ENCODE results near the gene PDS5A. TPM values are rescaled to one million over a fixed set of nuclear protein-coding genes. Genes with fewer than 3 reads are reported as not detected.

Gene PDS5A
- total and polyA plus RNA-seq, 2 of the 13 experiments (the other 11 are each of a cell fraction or from before 2014, with no cell fraction given) = 31.8 to 57.0 TPM

DNA sequence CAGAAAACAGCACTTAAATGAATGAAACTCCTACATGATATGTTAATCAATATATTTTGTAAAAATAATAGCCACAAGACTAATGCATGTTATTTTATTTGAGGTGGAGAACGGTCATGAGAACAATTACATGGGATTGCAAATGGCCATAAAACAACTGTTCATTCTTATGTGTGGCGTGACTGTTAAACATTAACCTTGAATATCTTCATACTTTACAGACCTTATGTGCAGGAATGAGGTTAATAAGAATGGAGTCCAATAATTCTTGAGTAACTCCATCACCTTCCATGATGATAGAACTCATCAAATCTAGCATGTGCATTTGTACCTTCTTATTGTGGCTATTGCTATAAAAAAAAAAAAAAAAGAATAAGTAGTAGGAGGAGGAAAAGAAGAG is 55.3 kb downstream of the PDS5A start:
- DNase-seq (ENCODE audit: low spot score) (no peak), FAIRE-seq (no peak), ATAC-seq (no peak)
- Histone ChIP-seq H3K27ac (ENCODE audit: extremely low read length, insufficient read depth, low read length) (no peak overlapping the region), H3K36me3 (replicated peaks in 1 of 2; ENCODE audit: control insufficient read depth in 1 of 2, insufficient read depth in 2 of 2, low read length in 2 of 2) (peaks cover 3 to 40% of the 10 kb centered on the region in 2 experiments; a peak in 4 of 5 replicates), H3K79me2 (ENCODE audit: insufficient read depth, low read length) (no peaks in the 10 kb centered on the region), H3K4me3 (replicated peaks in 1 of 3; ENCODE audit: insufficient read depth in 1 of 3, low read depth in 2 of 3, low read length in 3 of 3) (no peak overlapping the region), H3K9me3 (ENCODE audit: low read length) (no peaks in the 10 kb centered on the region), H3K27me3 (ENCODE audit: control insufficient read depth in 1 of 2, insufficient read depth in 2 of 2, low read length in 2 of 2) (no peaks in the 10 kb centered on the region), H3K9ac (ENCODE audit: insufficient read depth, low read depth, low read length) (no peak overlapping the region), H2AFZ (ENCODE audit: low read length) (no peak overlapping the region), H3K4me1 (ENCODE audit: insufficient read depth, low read length) (no peaks in the 10 kb centered on the region), H4K20me1 (ENCODE audit: insufficient read depth, low read length) (no peaks in the 10 kb centered on the region), H3K4me2 (ENCODE audit: low read depth, low read length) (no peak overlapping the region)
- WGBS (ENCODE audit: low lambda C conversion rate) = 96% methylated on average over 2 of the region's 2 CpGs
- POLR2A ChIA-PET = no interaction called here
- intact Hi-C loops (cut with micrococcal nuclease; ENCODE audit: unreplicated experiment) (loop anchor here (10.0 kb wide), 1 partner anchor 52 kb away; the partner anchor contains the start of gene PDS5A), in situ Hi-C loops (cut with HindIII; ENCODE audit: extremely low pct_ligation_motif_present, low pct_unique_long_range_greater_than_20kb) (no loop called here)
- BruUV-seq (replicated peaks) = no TSS peak
- CTCF ChIA-PET (ENCODE audit: low intra/inter-chr PET ratio, low total read pairs) = no interaction called here
- TF ChIP-seq ZNF589 (CRISPR knock-in tag; conservative IDR thresholded peaks at IDR 0.05) (no peak), PLRG1 (conservative IDR thresholded peaks at IDR 0.05) (no peak), ZBTB21 (CRISPR knock-in tag; IDR thresholded peaks at IDR 0.05) (no peak), ELF3 (CRISPR knock-in tag; IDR thresholded peaks at IDR 0.05) (no peak), ZNF382 (CRISPR knock-in tag; IDR thresholded peaks at IDR 0.05; ENCODE audit: borderline replicate concordance) (no peak), ZSCAN21 (CRISPR knock-in tag; IDR thresholded peaks at IDR 0.05; ENCODE audit: borderline replicate concordance) (no peak), SETDB1 (CRISPR knock-in tag; IDR thresholded peaks at IDR 0.05; ENCODE audit: borderline replicate concordance) (no peak), TEAD3 (CRISPR knock-in tag; optimal IDR thresholded peaks at IDR 0.05; ENCODE audit: borderline replicate concordance) (no peak), ZNF33A (CRISPR knock-in tag; IDR thresholded peaks at IDR 0.05; ENCODE audit: borderline replicate concordance) (no peak)
- TF ChIP-seq, protein P1, sequence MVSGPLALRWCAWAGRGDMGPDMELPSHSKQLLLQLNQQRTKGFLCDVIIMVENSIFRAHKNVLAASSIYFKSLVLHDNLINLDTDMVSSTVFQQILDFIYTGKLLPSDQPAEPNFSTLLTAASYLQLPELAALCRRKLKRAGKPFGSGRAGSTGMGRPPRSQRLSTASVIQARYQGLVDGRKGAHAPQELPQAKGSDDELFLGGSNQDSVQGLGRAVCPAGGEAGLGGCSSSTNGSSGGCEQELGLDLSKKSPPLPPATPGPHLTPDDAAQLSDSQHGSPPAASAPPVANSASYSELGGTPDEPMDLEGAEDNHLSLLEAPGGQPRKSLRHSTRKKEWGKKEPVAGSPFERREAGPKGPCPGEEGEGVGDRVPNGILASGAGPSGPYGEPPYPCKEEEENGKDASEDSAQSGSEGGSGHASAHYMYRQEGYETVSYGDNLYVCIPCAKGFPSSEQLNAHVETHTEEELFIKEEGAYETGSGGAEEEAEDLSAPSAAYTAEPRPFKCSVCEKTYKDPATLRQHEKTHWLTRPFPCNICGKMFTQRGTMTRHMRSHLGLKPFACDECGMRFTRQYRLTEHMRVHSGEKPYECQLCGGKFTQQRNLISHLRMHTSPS (CRISPR knock-in tag; IDR thresholded peaks at IDR 0.05; ENCODE audit: low read depth) = no peak
- TF ChIP-seq, protein P2, sequence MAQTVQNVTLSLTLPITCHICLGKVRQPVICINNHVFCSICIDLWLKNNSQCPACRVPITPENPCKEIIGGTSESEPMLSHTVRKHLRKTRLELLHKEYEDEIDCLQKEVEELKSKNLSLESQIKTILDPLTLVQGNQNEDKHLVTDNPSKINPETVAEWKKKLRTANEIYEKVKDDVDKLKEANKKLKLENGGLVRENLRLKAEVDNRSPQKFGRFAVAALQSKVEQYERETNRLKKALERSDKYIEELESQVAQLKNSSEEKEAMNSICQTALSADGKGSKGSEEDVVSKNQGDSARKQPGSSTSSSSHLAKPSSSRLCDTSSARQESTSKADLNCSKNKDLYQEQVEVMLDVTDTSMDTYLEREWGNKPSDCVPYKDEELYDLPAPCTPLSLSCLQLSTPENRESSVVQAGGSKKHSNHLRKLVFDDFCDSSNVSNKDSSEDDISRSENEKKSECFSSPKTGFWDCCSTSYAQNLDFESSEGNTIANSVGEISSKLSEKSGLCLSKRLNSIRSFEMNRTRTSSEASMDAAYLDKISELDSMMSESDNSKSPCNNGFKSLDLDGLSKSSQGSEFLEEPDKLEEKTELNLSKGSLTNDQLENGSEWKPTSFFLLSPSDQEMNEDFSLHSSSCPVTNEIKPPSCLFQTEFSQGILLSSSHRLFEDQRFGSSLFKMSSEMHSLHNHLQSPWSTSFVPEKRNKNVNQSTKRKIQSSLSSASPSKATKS (CRISPR knock-in tag; IDR thresholded peaks at IDR 0.05) = no peak
- TF ChIP-seq, protein P3, sequence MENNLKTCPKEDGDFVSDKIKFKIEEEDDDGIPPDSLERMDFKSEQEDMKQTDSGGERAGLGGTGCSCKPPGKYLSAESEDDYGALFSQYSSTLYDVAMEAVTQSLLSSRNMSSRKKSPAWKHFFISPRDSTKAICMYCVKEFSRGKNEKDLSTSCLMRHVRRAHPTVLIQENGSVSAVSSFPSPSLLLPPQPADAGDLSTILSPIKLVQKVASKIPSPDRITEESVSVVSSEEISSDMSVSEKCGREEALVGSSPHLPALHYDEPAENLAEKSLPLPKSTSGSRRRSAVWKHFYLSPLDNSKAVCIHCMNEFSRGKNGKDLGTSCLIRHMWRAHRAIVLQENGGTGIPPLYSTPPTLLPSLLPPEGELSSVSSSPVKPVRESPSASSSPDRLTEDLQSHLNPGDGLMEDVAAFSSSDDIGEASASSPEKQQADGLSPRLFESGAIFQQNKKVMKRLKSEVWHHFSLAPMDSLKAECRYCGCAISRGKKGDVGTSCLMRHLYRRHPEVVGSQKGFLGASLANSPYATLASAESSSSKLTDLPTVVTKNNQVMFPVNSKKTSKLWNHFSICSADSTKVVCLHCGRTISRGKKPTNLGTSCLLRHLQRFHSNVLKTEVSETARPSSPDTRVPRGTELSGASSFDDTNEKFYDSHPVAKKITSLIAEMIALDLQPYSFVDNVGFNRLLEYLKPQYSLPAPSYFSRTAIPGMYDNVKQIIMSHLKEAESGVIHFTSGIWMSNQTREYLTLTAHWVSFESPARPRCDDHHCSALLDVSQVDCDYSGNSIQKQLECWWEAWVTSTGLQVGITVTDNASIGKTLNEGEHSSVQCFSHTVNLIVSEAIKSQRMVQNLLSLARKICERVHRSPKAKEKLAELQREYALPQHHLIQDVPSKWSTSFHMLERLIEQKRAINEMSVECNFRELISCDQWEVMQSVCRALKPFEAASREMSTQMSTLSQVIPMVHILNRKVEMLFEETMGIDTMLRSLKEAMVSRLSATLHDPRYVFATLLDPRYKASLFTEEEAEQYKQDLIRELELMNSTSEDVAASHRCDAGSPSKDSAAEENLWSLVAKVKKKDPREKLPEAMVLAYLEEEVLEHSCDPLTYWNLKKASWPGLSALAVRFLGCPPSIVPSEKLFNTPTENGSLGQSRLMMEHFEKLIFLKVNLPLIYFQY (CRISPR knock-in tag; IDR thresholded peaks at IDR 0.05; ENCODE audit: borderline replicate concordance) = no peak
- TF ChIP-seq, protein P4, sequence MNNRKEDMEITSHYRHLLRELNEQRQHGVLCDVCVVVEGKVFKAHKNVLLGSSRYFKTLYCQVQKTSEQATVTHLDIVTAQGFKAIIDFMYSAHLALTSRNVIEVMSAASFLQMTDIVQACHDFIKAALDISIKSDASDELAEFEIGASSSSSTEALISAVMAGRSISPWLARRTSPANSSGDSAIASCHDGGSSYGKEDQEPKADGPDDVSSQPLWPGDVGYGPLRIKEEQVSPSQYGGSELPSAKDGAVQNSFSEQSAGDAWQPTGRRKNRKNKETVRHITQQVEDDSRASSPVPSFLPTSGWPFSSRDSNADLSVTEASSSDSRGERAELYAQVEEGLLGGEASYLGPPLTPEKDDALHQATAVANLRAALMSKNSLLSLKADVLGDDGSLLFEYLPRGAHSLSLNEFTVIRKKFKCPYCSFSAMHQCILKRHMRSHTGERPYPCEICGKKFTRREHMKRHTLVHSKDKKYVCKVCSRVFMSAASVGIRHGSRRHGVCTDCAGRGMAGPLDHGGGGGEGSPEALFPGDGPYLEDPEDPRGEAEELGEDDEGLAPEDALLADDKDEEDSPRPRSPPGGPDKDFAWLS (CRISPR knock-in tag; IDR thresholded peaks at IDR 0.05; ENCODE audit: borderline replicate concordance) = no peak

Measured in HepG2 (cell line).